Central memory CD8-positive, alpha-beta T cell (primary cell): Measurements from ENCODE around the gene DRAP1.
"Not testable (repeated sequence)": the region's sequence is repeated elsewhere in the genome, so short reads cannot be mapped to it uniquely, and the experiment has no call there.

Source experiments
- ATAC-seq: fragments of 150-1000 bp; cut with Tn5 transposase; replicated peaks from 2 replicates; pipeline ENCODE4 v1.10.0; 2022; ENCODE audit warnings: mild to moderate bottlenecking, moderate FRiP score, moderate number of reproducible peaks; ENCODE audit not compliant: poor library complexity, severe bottlenecking; ENCODE audit errors: extremely low read depth
- DNase-seq, 2 donors: peaks; one replicate each; pipeline ENCODE4 v3.0.0; 2021; ENCODE audit warnings: low spot score in 2 of 2
- H3K27ac Mint-ChIP-seq: one replicate; pipeline ENCODE4 v1.8.0; 2022; ENCODE audit warnings: low read depth, mild to moderate bottlenecking, moderate library complexity, mixed read lengths
- H3K27me3 Mint-ChIP-seq: one replicate; pipeline ENCODE4 v1.8.0; 2022; ENCODE audit warnings: mixed read lengths
- H3K36me3 Mint-ChIP-seq: one replicate; pipeline ENCODE4 v1.8.0; 2022; ENCODE audit warnings: mild to moderate bottlenecking, moderate library complexity, mixed read lengths; ENCODE audit not compliant: insufficient read depth
- H3K4me1 Mint-ChIP-seq: one replicate; pipeline ENCODE4 v1.8.0; 2022; ENCODE audit warnings: mixed read lengths
- H3K4me3 Mint-ChIP-seq: one replicate; pipeline ENCODE4 v1.8.0; 2022; ENCODE audit warnings: mild to moderate bottlenecking, moderate library complexity, mixed read lengths
- H3K9me3 Mint-ChIP-seq: one replicate; pipeline ENCODE4 v1.8.0; 2022; ENCODE audit warnings: mixed read lengths

DRAP1 gene

DNA sequence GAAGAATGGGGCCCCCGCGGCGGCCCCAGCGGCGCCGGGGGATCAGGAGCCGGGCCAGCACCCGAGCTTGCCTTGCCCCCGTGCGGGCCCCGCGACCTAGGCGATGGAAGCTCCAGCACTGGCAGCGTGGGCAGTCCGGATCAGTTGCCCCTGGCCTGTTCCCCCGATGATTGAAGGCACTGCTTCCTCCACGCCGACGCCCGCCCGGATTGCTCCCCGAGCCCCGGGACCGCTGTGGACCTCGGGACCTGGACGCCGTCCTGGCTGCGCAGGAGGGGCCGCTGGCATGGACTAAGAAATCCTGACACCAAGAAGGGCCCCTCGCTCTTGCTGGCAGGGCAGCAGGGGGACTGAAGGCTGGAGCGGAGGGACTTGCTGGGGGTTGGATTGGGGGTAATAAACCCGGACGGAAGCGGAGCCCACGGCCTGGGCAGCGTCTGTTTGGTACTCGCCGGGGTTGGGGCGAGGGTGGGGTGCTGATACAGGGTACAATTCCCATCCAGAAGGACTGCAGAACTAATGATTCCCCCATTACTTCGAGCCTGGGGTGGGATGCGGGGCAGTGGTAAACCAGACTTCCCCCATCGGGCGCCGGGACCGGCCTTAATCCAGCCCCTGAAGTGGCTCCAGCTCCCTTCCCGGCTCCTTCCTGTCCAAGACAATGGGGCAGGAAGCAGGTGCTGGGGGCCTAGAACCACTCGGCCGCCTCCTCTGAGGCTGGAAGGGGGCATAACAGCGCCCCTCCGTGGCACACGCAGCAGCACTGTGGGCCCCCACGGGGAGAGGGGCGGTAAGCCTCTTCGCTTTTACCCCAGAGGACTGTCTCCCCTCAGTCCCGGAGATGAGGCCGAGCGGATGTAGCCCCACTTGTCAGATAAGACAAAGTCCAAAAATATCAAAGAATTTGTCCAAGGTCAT, 27.7 kb upstream of the DRAP1 start:
- H3K27ac Mint-ChIP-seq, result peak overlapping the region; percentile 91
- H3K9me3 Mint-ChIP-seq, result no peaks in the 10 kb centered on the region
- DNase-seq (no peak), ATAC-seq (no peak)
- peaks cover 56% of the 10 kb centered on the region for H3K4me1 Mint-ChIP-seq
- peak overlapping the region; percentile 84 for H3K4me3 Mint-ChIP-seq
- peaks cover 18% of the 10 kb centered on the region for H3K36me3 Mint-ChIP-seq
- H3K27me3 Mint-ChIP-seq, result no peaks in the 10 kb centered on the region

DNA sequence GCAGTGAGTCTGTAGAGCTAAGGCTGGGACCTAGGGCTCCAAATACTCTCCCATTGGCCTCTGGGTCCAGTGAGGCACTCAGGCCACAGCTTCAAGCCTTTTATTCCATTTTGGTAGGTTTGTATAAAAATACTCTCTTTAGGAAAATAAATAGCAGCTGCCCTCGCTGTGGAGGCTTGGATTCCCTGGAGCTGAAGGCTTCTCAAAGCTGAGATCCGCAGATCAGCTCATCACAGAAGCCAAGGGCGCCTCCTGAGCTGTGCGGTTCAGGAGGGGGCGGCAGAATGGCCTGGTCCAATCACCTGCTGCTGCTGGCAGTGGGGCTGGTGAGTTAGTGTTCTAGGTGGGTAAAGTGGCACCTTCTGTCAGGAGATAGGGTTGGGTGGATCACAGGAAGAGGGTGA, 27.1 kb upstream of the DRAP1 start:
- peaks cover 18% of the 10 kb centered on the region for H3K36me3 Mint-ChIP-seq
- peak overlapping the region; percentile 84 for H3K4me3 Mint-ChIP-seq
- peak overlapping the region; percentile 91 for H3K27ac Mint-ChIP-seq
- not testable (repeated sequence) for ATAC-seq, H3K27me3 Mint-ChIP-seq, DNase-seq, H3K9me3 Mint-ChIP-seq
- peaks cover 51% of the 10 kb centered on the region for H3K4me1 Mint-ChIP-seq

DNA sequence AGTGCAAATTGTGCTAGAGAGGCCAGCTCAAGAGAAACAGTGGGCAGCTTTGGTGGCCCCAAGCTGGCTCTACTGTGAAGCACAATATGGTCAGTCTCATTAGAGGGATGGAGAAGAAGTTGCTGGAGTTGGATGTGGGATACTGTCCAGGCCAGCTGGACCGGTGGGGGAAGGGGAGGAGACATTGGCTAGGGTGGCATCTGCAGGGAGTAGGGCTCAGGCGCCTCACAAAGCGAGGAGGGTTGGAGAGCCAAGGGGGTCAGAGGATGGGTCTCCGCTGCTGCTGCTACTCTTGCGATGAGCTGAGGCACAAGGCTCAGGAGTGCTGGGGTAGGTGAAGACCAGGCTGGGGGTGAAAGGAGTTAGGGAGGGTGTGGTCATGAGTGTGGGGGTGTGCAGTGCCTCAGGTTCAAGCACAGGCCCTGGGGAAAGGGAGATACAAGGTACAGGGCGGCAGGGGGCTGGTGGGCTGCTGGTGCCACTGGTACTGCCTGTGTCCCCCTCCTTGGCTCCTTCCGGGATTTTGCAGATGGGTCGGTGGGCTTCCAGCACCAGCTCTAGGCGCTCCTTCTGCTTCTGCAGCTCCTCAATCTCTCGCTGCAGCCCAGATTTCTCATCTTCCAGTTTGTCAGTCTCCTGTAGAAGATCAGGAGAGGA, 26.4 kb upstream of the DRAP1 start:
- peak overlapping the region; percentile 84 for H3K4me3 Mint-ChIP-seq
- peaks cover 51% of the 10 kb centered on the region for H3K4me1 Mint-ChIP-seq
- no peaks in the 10 kb centered on the region for H3K9me3 Mint-ChIP-seq
- H3K27ac Mint-ChIP-seq, result peak overlapping the region; percentile 91
- no peak for DNase-seq
- peaks cover 17% of the 10 kb centered on the region for H3K36me3 Mint-ChIP-seq
- no peak for ATAC-seq
- no peaks in the 10 kb centered on the region for H3K27me3 Mint-ChIP-seq

DNA sequence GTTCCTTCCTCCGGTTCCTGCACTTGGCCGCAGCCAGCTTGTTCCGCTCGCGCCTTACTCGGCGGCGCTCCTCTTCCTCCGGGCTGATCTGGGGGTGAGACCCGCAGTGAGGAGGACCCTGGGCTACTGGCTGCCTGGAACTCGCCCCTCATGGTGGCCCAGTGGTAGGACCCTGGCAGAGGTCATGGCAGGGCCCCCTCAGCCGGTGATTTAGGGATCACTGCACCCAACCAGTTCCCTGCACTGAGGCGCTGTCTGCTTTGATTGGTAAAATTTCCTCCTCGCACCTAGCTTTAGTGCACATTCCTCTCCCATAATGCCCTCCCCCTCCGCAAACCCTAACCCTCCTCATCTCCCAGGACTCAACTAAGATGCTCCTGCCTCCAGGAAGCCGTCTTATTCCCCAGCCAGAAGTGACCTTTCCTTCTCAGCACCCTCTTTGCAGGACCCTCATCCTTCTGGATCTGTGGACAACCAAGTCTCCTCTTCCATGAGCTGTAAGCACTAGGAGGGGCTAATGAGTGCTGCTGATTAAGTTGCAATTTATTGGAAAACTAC, 25.1 kb upstream of the DRAP1 start:
- no peak for DNase-seq
- H3K4me3 Mint-ChIP-seq, result peak overlapping the region; percentile 84

DNA sequence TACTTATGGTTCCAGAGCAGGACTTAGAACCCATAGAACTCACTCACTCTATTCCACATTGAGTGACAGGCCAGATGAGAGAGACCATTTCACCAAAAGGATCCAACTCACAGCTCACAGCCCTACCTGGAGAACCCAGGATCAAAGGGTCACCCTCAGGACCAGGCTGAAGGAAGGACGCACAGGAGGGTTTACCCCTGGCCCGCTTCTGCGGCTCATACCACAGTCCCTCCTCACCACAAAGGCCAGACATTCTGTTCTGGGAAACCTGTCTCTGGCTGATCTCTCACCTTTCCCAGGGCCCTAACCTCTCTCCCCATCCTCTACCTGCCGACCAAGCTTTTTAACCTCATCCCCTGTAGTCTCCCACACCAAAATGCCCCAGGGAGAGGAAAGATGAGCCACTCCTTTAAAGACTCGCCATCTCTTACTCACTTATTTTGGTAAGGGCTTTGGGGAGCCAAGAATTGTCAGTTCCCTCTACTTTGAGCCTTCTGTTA, 23.7 kb upstream of the DRAP1 start:
- ATAC-seq (no peak), DNase-seq (no peak)
- Mint-ChIP-seq H3K4me3 (no peak overlapping the region), H3K36me3 (peaks cover under 1% of the 10 kb centered on the region), H3K9me3 (no peaks in the 10 kb centered on the region), H3K27me3 (no peaks in the 10 kb centered on the region), H3K27ac (no peak overlapping the region), H3K4me1 (peaks cover 31% of the 10 kb centered on the region)

More for the DNA sequence above, 25.1 kb upstream of the DRAP1 start:
- Mint-ChIP-seq H3K27ac (peak overlapping the region; percentile 91), H3K27me3 (no peaks in the 10 kb centered on the region), H3K9me3 (no peaks in the 10 kb centered on the region), H3K4me1 (peaks cover 44% of the 10 kb centered on the region), H3K36me3 (peaks cover 6% of the 10 kb centered on the region)
- no peak for ATAC-seq

DNA sequence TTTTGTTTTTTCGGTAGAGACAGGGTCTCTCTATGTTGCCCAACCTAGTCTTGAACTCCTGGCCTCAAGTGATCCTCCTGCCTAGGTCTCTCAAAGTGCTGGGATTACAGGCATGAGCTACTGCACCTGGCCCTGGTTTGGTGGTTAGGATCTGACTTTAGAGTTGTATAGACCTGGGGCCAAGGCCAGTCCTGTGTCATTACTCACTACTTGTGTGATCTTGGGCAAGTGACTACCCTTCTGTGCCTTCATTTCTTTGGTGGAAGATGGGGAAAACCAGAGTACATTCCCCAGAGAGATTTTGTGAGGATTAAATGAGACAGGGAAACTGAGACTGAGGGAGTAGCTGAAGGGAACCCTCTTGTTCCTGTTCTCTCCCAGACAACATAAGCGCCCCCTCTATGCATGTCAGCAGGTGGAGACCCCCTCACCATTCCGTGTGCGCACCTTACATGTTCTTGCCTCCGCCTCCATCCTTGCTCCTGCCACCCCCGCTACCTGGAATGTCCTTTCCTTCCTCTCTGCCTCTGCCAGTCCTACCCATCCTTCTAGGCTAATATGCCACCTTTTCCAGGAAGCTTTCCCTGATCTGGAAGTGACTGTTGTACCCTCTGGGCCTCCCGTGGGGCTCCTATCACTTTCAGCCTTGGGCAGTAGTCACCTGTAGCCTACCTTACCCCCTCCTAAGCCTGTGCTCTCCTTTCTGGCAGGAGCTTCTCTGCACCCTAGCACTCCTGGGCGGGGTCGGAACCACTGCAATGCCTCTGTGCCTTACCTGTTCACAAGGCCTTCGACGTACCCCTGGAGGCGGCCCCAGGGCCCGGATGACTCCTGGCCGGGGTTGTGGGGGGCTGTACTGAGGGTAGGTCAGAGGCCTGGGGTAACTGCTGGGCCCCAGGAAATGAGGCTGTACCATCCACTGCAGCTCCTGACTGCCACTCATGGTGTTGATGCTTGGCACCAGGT, 22.9 kb upstream of the DRAP1 start:
- no peaks in the 10 kb centered on the region for H3K9me3 Mint-ChIP-seq
- H3K27ac Mint-ChIP-seq, result no peak overlapping the region
- no peaks in the 10 kb centered on the region for H3K27me3 Mint-ChIP-seq
- peaks cover 31% of the 10 kb centered on the region for H3K4me1 Mint-ChIP-seq
- ATAC-seq (no peak), DNase-seq (no peak)
- H3K4me3 Mint-ChIP-seq, result no peak overlapping the region
- H3K36me3 Mint-ChIP-seq, result peaks cover 3% of the 10 kb centered on the region

DNA sequence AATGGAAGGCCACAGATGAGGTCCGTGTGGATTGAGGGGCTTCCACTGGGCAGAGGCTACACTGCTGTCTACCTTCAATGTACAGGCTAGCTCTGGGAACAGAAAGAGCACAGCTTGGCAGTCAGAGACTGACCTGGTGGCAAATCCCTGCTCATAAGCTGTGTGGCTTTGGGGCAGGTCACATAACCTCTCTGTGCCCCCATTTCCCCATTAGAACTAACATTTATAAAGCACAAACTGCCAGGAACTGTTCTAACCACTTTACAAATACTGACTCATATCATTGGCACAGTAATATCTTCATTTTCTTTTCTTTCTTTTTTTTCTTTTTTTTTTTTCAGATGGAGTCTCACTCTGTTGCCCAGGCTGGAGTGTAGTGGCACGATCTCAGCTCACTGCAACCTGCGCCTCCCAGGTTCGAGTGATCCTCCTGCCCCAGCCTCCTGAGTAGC, 22.2 kb upstream of the DRAP1 start:
- H3K27ac Mint-ChIP-seq, result no peak overlapping the region
- no peak for ATAC-seq
- no peak for DNase-seq
- peaks cover 6% of the 10 kb centered on the region for H3K36me3 Mint-ChIP-seq
- no peaks in the 10 kb centered on the region for H3K27me3 Mint-ChIP-seq
- no peaks in the 10 kb centered on the region for H3K9me3 Mint-ChIP-seq
- H3K4me1 Mint-ChIP-seq, result peaks cover 31% of the 10 kb centered on the region
- no peak overlapping the region for H3K4me3 Mint-ChIP-seq

DNA sequence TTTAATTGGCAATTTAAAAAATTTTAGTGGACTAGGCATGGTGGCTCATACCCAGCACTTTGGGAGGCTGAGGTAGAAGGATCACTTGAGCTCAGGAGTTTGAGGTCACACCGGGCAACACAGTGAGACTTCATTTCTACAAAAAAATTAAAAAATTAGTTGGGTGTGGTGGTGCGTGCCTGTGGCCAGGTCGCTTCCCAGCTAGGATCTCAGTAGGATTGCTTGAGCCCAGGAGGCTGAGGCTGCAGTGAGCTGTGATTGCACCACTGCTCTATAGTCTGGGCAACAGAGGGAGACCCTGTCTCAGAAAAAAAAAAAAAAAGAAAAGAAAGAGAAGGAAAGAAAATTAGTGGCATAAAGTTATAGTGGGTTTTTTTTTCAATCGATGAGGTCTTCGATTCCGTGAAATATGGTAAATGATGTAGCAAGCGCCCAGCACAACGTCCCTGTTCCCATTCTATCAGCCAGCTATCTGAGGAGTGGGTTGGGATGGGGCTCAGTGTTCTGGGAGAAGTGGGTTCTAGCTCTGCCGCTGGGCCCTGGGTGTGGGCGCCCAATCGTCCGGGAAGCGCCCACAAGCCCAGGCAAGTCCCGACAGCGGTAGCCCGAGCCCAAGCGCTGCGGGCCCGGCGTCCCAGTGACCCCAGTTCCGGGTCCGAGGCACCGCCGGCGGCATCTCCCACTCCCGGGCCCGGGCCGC, 20.4 kb upstream of the DRAP1 start:
- H3K36me3 Mint-ChIP-seq, result peaks cover 9% of the 10 kb centered on the region
- peaks cover 24% of the 10 kb centered on the region for H3K4me1 Mint-ChIP-seq
- H3K4me3 Mint-ChIP-seq, result peak overlapping the region; percentile 63
- H3K9me3 Mint-ChIP-seq, result no peaks in the 10 kb centered on the region
- DNase-seq (no peak), ATAC-seq (no peak)
- H3K27ac Mint-ChIP-seq, result peak overlapping the region; percentile 74
- no peaks in the 10 kb centered on the region for H3K27me3 Mint-ChIP-seq

DNA sequence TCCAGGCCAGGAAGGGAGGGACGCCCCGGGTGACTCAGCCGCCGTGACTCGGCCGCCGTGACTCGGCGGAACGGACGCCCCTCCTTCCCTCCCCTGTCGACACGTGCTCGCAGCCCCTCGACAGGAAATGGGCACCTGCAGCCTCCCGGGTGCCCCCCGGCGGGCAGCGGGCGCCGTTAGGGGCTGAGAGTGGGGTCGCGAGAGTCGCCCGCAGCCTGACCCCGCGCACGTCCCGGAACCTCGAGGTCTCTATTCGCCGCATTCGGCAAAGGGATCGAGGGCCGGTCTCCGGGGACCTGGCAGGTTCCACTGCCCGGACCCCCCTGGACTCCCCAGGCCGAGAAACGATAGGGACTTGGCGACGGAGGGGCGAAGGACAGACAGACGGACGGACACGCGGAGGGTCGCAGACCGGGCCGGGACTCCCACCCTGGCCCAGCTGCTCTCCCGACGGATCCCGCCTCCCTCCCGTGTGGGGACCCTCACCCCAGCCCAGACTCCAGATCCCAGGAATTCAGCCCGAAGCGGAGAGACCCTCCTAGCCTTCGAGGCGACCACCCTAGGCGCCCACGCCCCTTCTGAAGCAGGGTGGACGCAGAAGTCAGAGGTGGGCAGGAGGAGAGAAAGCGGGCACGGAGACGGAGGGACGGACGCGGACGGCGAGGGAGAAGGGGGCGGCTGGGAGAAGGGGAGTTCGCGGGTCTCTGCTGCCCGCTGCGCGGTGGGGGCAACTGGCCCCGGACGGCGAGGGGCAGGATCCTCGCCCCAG, 19.7 kb upstream of the DRAP1 start:
- Mint-ChIP-seq H3K9me3 (no peaks in the 10 kb centered on the region), H3K4me3 (peak overlapping the region; percentile 61), H3K36me3 (peaks cover 9% of the 10 kb centered on the region), H3K27ac (no peak overlapping the region), H3K27me3 (no peaks in the 10 kb centered on the region), H3K4me1 (peaks cover 18% of the 10 kb centered on the region)
- ATAC-seq (no peak), DNase-seq (no peak)

DNA sequence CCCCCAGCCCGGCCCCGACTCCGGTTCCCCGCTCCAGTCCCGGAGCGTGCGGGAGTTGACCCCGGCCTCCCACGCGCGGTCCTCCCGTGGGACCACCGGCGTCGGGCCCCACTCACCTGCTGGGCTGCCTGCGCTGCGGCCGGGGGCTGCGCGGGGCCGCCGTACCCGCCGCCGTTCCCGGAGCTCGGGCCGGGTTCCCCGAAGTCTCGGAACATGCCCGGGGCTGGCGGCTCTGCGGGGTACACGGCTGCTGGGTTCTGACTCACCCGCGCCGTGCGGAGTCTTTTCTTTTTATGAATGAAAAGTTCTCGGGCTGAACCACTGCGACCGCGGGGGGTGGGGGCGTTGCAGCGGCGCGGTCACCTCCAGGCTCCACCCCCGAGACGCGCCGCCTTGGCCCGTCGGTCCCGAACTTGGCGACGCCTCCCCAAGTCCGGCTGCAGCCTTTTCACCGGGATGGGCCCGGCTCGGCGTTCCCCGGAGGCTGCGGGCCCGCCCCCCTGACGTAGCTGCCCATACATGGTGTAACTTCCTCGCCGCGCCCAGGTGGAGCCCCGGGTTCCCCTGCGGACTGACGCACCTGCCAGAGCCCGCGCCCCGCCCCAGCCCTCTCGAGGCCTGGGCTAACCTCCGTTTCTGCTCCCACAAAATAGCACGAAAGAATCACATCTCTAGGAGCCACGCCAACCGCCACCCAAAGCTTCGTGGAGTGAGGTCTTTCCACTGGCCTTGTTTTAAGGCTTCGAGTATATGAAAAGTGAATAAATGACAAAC, 18.9 kb upstream of the DRAP1 start, which contains the start of gene FOSL1:
Gene FOSL1, minus strand, starts transcription at position 264 of the 774 bp plus-strand sequence. Its CDS starts 49 bp downstream, at position 215.
- Mint-ChIP-seq H3K27me3 (no peaks in the 10 kb centered on the region), H3K27ac (no peak within 1 kb of the TSS), H3K9me3 (no peaks in the 10 kb centered on the region), H3K4me1 (peaks cover 16% of the 10 kb centered on the region), H3K36me3 (peaks cover 9% of the 10 kb centered on the region), H3K4me3 (peak within 1 kb of the TSS; percentile 61)
- peak; percentile 83 to 85 for DNase-seq
- peak; percentile 93 for ATAC-seq
